Measurements from ENCODE around the gene SURF1.
A peak's percentile ranks its signal among the peaks of the same experiment; 100 is the strongest.

Gene SURF1

GRCh38 chr9:133375724-133376654 lies 19.7 kb upstream of the SURF1 start, which contains the start of the genes STKLD1 and SURF4:
Gene STKLD1, plus strand, starts transcription at chr9:133376366. Its CDS starts 108 bp downstream, at chr9:133376474.
Gene SURF4, minus strand, starts transcription at chr9:133376060. Its CDS starts 91 bp downstream, at chr9:133375969.
- peak within 1 kb of the TSS; percentile 82 for H3K4me3 ChIP-seq (ENCODE audit: low read depth, low read length)
- TF ChIP-seq CTCF (IDR thresholded peaks at IDR 0.05; ENCODE audit: low read depth, low read length): no peak

GRCh38 chr9:133375116-133375723 lies 18.9 kb upstream of the SURF1 start:
- no peak for TF ChIP-seq CTCF (IDR thresholded peaks at IDR 0.05; ENCODE audit: low read depth, low read length)
- peak overlapping the region; percentile 82 for H3K4me3 ChIP-seq (ENCODE audit: low read depth, low read length)

- TF ChIP-seq CTCF (IDR thresholded peaks at IDR 0.05; ENCODE audit: low read depth, low read length): no peak
- H3K4me3 ChIP-seq (ENCODE audit: low read depth, low read length): peak overlapping the region; percentile 82
These were observed 18.4 kb upstream of the SURF1 start for GRCh38 chr9:133374612-133375115.

GRCh38 chr9:133372144-133372543 lies 15.9 kb upstream of the SURF1 start:
- TF ChIP-seq CTCF (IDR thresholded peaks at IDR 0.05; ENCODE audit: low read depth, low read length): no peak

GRCh38 chr9:133371261-133371711 lies 15.0 kb upstream of the SURF1 start:
- H3K4me3 ChIP-seq (ENCODE audit: low read depth, low read length): no peak overlapping the region
- no peak for TF ChIP-seq CTCF (IDR thresholded peaks at IDR 0.05; ENCODE audit: low read depth, low read length)

More at GRCh38 chr9:133372144-133372543, 15.9 kb upstream of the SURF1 start:
- H3K4me3 ChIP-seq (ENCODE audit: low read depth, low read length): no peak overlapping the region

- no peak overlapping the region for H3K4me3 ChIP-seq (ENCODE audit: low read depth, low read length)
- TF ChIP-seq CTCF (IDR thresholded peaks at IDR 0.05; ENCODE audit: low read depth, low read length): no peak
These were observed 14.4 kb upstream of the SURF1 start for GRCh38 chr9:133370685-133371084.

Measured in WI38 (cell line).